ENCODE measurements around the gene RIMBP2.

The RIMBP2 gene

DNA sequence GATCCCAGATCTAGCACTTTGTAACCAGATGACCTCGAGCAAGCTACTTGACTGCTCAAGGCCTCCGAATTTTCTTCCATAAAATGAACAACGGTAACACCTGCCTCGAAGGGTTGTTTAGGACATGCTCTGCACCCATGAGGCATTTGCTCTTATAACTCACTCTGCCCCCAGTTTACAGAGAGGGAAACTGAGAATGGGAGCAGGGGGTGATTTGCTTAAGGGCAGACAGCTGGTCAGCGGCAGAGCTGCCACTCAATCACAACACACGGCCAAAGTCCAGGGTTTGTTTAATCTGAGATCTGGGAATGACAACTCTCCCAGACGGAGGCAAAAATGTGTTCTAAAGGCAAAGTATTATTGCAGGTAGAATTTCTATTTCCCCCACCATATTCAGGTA lies 156.3 kb downstream of the RIMBP2 start:
- no peak overlapping the region for H3K4me3 ChIP-seq
- DNase-seq (ENCODE audit: low spot score), result no peak
- no peak for TF ChIP-seq CTCF (IDR thresholded peaks at IDR 0.05)
- no peak overlapping the region for H3K27ac ChIP-seq

DNA sequence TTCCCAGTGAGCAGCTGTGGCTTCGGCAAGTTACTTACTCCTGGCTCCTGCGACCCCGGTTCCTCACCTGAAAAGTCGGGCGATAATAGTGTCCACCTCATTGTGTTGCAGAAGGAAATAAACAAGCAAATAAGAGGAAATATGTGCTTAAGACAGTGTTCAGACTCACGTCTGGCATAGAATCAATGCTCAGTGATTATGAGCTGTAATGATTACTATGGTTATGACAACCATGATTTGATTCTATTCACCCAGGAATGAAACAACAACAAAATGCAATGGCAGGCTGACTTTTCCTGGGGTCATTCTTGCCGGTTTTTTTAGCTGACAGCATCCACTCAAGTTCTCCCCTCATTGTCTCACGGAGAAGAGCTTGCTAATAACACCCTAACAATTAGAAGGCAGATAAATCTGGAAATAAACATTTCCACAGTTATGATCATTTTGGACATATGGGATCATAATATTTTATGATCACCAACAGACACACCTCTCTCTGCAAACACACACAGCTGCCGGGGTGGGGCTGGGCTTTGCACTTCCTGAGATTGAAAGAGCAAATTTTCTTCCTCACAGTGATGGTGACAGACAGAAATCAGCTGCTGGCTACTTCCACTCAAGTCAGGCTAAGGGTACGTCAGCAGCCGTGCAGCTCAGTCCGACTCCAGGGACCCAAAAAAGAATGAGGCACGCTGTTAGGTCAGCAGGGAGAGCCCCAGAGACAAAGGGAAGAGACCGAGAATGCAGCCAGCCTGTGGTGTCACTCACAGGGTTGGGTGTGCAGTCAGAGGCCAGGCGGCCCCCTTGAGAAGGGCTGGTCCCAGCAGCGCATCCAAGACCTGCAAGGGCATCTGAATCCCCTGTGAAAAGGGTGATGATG lies 158.0 kb downstream of the RIMBP2 start:
- no peak for TF ChIP-seq CTCF (IDR thresholded peaks at IDR 0.05)
- no peak for DNase-seq (ENCODE audit: low spot score)
- Histone ChIP-seq H3K4me3 (no peak overlapping the region), H3K27ac (no peak overlapping the region)

DNA sequence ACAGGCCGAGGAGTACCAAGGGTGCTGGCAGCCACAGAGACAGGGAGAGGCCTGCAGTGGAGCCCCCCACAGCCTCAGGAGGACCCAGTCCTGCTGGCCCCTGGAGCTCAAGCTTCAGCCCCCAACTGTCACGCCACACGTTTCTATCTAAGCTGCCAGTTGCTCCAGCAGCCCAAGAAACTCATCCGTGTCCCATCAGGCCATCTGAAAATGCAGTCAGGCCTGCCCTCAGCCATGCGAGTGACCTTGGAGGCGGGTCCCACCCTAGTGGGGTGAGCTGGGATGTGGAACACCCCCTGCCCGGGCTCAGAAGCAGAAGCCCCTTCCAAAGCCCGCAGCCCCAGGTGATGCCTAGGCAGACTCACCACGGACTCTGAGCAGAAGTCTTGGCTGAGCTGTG lies 158.9 kb downstream of the RIMBP2 start:
- H3K4me3 ChIP-seq, result no peak overlapping the region

GRCh38 chr12:130556486-130557055 lies 159.5 kb downstream of the RIMBP2 start:
- no peak for TF ChIP-seq CTCF (IDR thresholded peaks at IDR 0.05)
- H3K27ac ChIP-seq, result no peak overlapping the region
- no peak overlapping the region for H3K4me3 ChIP-seq
- DNase-seq (ENCODE audit: low spot score), result no peak

More for the DNA sequence above, 158.9 kb downstream of the RIMBP2 start:
- DNase-seq (ENCODE audit: low spot score), result no peak
- TF ChIP-seq CTCF (IDR thresholded peaks at IDR 0.05), result no peak
- H3K27ac ChIP-seq, result no peak overlapping the region

GRCh38 chr12:130555628-130556485 lies 160.2 kb downstream of the RIMBP2 start:
- no peak for DNase-seq (ENCODE audit: low spot score)
- H3K27ac ChIP-seq, result no peak overlapping the region

DNA sequence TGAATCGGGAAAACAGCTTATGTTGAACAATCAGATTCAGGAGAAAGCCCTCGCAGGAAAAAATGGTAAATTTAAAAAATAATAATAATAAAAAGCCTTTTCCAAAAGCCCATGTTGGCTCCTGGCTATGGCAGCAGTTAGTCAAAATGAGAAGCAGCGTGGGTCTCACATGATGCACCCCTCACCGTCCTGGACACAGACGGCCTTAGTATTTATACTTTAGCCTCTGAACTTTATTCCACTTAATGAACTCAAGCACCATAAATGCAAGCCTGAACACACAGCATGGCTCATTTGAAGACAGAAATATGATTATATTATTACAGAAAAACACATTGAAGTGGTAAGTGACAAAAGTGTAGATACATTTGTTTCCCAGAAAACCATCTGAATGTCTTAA lies 160.9 kb downstream of the RIMBP2 start:
- DNase-seq (ENCODE audit: low spot score), result no peak
- Histone ChIP-seq H3K27ac (no peak overlapping the region), H3K4me3 (no peak overlapping the region)
- no peak for TF ChIP-seq CTCF (IDR thresholded peaks at IDR 0.05)

More at GRCh38 chr12:130555628-130556485, 160.2 kb downstream of the RIMBP2 start:
- TF ChIP-seq CTCF (IDR thresholded peaks at IDR 0.05), result no peak
- H3K4me3 ChIP-seq, result no peak overlapping the region
